Measurements from ENCODE around the gene PPP1R2. TPM values are rescaled to one million over a fixed set of nuclear protein-coding genes. Genes with fewer than 3 reads are reported as not detected.

Gene PPP1R2
- total RNA-seq (2022; extraction: Qiagen RNA extraction; ENCODE audit: low read depth): 14.0 to 16.4 TPM (median 15.6 TPM) in 5 replicates

DNA sequence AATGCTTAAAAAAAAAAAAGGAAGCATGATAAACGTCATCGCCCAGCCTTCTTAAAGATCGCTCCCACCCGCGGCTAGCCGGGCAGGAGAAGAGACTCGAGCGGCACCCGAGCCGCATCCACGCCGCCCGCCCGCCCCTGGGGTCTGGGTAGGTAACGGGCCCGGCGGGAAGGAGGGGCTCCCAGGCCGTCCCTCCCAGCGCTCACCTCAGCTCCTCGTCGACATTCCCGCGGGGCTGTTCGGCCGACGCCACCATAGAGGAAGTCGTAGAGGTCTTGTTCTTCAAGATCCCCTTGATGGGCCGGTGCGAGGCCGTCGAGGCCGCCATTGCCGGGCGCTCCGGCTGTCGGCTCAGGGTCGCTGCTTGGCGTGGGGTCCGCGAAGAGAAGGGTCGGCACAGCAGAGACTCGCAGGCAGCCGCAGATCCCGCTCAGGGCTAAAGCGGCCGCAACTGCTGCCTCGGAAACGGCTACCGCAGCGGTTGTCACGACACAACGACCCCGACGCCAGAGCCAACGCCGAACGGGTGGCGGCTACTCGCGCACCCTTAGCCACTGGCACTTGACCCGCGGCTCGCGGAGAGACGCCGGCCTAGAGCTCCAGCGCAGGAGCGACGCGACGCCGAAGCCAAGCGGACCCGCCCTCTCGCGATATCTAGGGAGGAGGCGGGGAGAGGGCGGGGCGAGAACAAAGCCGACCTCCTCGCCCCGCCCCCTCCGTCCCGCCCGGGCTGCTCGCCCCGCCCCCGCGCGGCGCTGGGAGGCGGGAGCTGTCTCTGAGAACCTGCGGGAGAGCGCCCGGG is at the start of gene PPP1R2:
PPP1R2 (minus strand) TSS at position 628 of the 802 bp plus-strand sequence; CDS start at position 328, 300 bp downstream.

DNA sequence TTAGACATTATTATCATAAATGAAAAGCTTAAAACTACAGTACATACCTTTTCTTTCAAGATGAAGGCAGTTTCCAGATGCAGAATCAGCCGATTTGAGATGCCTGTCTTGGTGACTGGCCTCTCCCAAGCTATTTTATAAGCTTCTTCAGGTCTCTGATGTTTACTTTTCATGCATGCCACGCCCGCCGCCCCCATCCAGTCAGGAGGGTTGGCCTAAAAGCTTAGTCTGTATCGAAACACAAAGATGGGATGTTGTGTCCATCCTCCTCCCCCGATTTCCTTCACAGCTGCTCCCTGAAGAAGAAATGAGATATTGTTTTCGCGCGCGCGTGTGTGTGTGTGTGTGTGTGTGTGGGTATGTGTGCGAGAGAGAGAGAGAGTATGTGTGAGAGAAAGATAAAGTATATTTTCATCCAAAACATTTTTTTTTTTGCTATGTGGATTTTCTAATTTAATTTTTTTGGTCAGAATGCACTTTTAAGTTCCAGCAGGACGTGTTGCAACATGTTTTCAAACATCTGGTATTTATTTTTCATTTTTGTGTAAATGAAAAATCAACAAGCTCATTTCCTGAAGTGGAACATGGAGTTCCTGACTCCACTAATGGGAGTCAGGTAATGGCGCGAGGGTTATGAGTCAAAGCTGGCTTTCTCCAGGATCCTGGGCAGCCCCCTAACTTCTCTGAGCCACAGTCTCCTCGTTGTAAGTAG is 40.9 kb upstream of the PPP1R2 start, which contains the start of gene APOD:
APOD (minus strand) TSS at position 110 of the 712 bp plus-strand sequence. CDS start 4,479 bp downstream, outside the sequence.

Other genes starting within 250 kb of the PPP1R2 start
- 6.1 to 10.1 TPM (median 7.6 TPM) in 5 replicates for gene ACAP2, start 100.3 kb downstream of the PPP1R2 start, total RNA-seq (2022; extraction: Qiagen RNA extraction; ENCODE audit: low read depth)
- gene APOD, start 40.6 kb upstream of the PPP1R2 start, total RNA-seq (2022; extraction: Qiagen RNA extraction; ENCODE audit: low read depth): 0.51 to 0.81 TPM (median 0.59 TPM) in 5 replicates
- gene MUC20, start 177.7 kb upstream of the PPP1R2 start, total RNA-seq (2022; extraction: Qiagen RNA extraction; ENCODE audit: low read depth): 0.40 to 0.98 TPM (median 0.56 TPM) in 5 replicates